HG03460 (cell line): Measurements from ENCODE around the gene MAPK8IP2.
"Not testable (repeated sequence)": the region's sequence is repeated elsewhere in the genome, so short reads cannot be mapped to it uniquely, and the experiment has no call there.

Experiments used
- ATAC-seq: cut with Tn5 transposase; IDR thresholded peaks from one replicate; pipeline ENCODE4 v1.9.1; 2021; ENCODE audit not compliant: unreplicated experiment

The MAPK8IP2 gene

GRCh38 chr22:50633771-50634170, 33.2 kb downstream of the MAPK8IP2 start:
- ATAC-seq, result no peak

- no peak for ATAC-seq
Observed at GRCh38 chr22:50635591-50635990, 35.0 kb downstream of the MAPK8IP2 start.

- not testable (repeated sequence) for ATAC-seq
Observed at GRCh38 chr22:50640296-50640695, 39.7 kb downstream of the MAPK8IP2 start.

GRCh38 chr22:50640857-50641647, 40.5 kb downstream of the MAPK8IP2 start:
- ATAC-seq, result no peak

DNA sequence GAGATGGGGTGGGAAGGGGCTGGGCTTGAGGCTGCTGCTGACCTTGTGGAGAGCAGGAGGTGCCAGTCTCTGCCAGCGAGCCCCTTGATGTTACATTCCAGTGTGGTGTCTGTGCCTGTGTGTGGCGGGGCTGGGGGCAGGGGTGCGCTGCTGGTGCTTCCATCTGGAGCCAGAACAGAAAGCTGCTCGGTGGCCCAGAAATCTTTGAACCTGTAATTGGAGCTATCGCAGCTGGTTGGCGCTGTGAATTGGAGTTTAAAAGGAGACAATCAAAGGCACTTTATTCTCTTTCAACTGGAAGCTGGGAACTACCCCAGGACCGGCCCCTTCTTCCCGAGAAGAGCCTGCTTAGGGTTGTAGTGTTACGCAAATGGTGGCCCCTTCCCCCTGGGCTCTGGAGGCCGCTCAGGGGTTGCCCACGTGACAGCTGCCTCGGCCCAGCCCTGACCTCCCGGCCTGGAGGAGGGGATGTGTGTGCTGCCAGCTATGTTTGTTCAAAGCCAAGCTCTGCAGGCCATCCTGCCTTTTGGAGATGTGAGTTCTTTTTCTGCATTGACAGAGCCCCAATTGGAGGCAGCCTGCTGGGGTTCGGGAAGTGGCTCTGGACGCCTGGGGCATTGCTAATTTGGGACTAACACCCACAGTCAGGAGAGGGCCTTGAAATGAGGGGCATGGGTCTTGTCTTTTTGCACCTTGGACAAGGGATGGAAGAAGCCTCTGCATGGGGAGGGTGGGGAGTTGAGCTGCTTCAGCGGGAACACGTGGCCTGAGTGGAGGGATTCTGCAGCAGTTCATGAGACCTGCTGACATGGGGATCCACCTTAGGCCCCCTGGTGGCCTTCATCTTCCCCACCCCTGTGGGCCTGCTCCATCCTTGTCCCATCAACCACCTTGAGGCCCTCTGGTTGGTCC, 41.4 kb downstream of the MAPK8IP2 start:
- no peak for ATAC-seq

DNA sequence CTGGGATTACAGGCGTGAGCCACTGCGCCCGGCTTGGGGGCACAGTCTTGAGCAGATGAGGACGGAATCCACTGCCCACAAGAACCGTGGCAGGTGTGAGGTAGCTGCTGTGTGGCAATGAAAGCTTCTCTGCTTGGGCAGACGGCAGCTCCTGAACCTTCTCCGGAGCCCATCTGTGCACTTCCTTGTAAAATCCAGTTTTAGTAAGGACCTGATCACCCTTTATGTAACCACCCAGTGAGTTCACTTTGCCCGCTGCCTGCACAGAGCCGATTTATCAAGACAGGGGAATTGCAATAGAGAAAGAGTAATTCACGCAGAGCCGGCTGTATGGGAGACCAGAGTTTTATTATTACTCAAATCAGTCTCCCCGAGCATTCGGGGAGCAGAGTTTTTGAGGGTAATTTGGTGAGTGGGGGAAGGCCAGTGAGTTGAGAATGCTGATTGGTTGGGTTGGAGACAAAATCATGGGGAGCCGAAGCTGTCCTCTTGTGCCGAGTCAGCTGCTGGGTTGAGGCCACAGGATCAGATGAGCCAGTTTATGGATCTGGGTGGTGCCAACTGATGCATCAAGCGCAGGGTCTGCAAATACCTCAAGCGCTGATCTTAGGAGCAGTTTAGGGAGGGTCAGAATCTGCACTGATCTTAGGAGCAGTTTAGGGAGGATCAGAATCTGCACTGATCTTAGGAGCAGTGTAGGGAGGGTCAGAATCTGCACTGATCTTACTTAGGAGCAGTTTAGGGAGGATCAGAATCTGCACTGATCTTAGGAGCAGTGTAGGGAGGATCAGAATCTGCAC, 42.6 kb downstream of the MAPK8IP2 start:
- not testable (repeated sequence) for ATAC-seq

GRCh38 chr22:50643821-50644101, 43.2 kb downstream of the MAPK8IP2 start:
- not testable (repeated sequence) for ATAC-seq

DNA sequence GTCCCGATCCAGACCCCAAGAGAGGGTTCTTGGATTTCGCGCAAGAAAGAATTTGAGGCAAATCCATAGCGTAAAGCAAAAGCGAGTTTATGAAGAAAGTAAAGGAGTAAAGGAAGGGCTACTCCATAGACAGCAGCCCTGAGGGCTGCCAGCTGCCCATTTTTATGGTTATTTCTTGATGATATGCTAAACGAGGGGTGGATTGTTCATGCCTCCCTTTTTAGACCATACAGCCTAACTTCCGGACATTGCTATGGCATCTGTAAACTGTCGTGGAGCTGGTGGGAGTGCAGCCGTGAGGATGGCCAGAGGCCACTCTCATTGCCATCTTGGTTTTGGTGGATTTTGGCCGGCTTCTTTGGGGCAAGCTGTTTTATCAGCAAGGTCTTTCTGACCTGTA, 52.7 kb downstream of the MAPK8IP2 start:
- ATAC-seq, result no peak

- not testable (repeated sequence) for ATAC-seq
Observed at GRCh38 chr22:50654664-50655063, 54.1 kb downstream of the MAPK8IP2 start.

GRCh38 chr22:50656122-50657070, 55.8 kb downstream of the MAPK8IP2 start:
- ATAC-seq, result no peak

- ATAC-seq, result no peak
Observed at GRCh38 chr22:50657925-50658324, 57.3 kb downstream of the MAPK8IP2 start.

DNA sequence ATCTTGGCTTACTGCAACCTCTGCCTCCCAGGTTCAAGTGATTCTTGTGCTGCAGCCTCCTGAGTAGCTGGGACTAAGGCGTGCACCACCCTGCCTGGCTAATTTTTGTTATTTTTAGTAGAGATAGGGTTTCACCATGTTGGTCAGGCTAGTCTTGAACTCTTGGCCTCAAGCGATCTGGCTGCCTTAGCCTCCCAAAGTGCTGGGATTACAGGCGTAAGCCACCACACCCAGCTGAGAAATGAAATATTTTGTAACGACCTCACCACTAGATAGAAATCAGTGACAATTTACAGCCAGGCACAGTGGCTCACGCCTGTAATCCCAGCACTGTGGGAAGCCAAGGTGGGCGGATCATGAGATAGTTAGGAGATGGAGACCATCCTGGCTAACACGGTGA, 59.1 kb downstream of the MAPK8IP2 start:
- not testable (repeated sequence) for ATAC-seq

DNA sequence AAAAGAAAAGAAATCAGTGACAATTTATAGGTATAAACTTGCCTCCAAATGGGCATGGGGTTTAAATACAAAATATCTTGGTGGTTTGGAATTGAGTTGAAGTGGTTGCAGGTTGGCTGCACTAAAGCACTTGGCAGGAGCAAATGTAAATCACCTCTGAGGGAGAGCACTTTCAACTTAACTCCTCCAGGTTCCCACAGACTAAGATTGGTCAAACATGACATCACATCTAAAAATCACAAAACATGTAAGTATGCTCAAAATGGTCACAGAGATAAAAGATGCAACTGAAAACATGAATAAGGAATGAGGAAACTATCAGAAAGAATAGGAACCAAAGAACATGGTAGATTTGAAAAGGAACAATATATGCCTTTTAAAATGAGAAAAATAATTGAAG, 59.7 kb downstream of the MAPK8IP2 start:
- no peak for ATAC-seq
